GM12891 (cell line): Measurements from ENCODE around the gene PCNX1.
"Not testable (repeated sequence)": the region's sequence is repeated elsewhere in the genome, so short reads cannot be mapped to it uniquely, and the experiment has no call there.

Experiments
- DNase-seq: peaks from one replicate; pipeline ENCODE4 v3.0.0; 2011; ENCODE audit warnings: low spot score; ENCODE audit not compliant: insufficient read length
- FAIRE-seq: peaks from 2 replicates; lab custom pipeline; 2011; peaks lifted over from hg19 to GRCh38; lab: Jason Lieb, UNC
- PAX5 ChIP-seq: IDR thresholded peaks from 2 replicates; pipeline ENCODE4 v1.6.1; 2011; ENCODE audit warnings: low read length, moderate library complexity, mild to moderate bottlenecking; ENCODE audit not compliant: insufficient read depth, severe bottlenecking
- POLR2A ChIP-seq: IDR thresholded peaks from 2 replicates; pipeline ENCODE4 v1.6.1; 2011; ENCODE audit warnings: low read depth, low read length, control low read depth
- POLR2AphosphoS5 ChIP-seq: IDR thresholded peaks from 2 replicates; pipeline ENCODE4 v1.6.1; 2011; ENCODE audit warnings: low read depth, low read length, control low read depth
- POU2F2 ChIP-seq: IDR thresholded peaks from 2 replicates; pipeline ENCODE4 v1.6.1; 2011; ENCODE audit warnings: low read depth, mild to moderate bottlenecking, control low read depth, low read length, moderate library complexity
- SPI1 ChIP-seq: IDR thresholded peaks from 2 replicates; pipeline ENCODE4 v1.6.1; 2011; ENCODE audit warnings: low read depth, low read length, control low read depth
- TAF1 ChIP-seq: IDR thresholded peaks from 2 replicates; pipeline ENCODE4 v1.6.1; 2011; ENCODE audit warnings: low read depth, low read length, control low read depth

Gene PCNX1

GRCh38 chr14:70879448-70879847 lies 27.8 kb upstream of the PCNX1 start:
- FAIRE-seq (no peak), DNase-seq (no peak)
- no peak for TF ChIP-seq POLR2AphosphoS5
- no peak for TF ChIP-seq SPI1
- TF ChIP-seq POU2F2, result no peak
- TF ChIP-seq POLR2A, result no peak
- TF ChIP-seq TAF1, result no peak
- TF ChIP-seq PAX5, result no peak

- not testable (repeated sequence) for FAIRE-seq, DNase-seq
Observed at GRCh38 chr14:70880888-70881287, 26.4 kb upstream of the PCNX1 start.

- DNase-seq (peak; percentile 44), FAIRE-seq (peak; percentile 97)
- TF ChIP-seq SPI1, result peak; percentile 75
- peak; percentile 61 for TF ChIP-seq POU2F2
- TF ChIP-seq POLR2AphosphoS5, result no peak
Observed at GRCh38 chr14:70881549-70882177, 25.6 kb upstream of the PCNX1 start.

GRCh38 chr14:70882776-70883492 lies 24.3 kb upstream of the PCNX1 start:
- TF ChIP-seq SPI1 (peak; percentile 58), PAX5 (no peak)
- DNase-seq (no peak), FAIRE-seq (no peak)

- TF ChIP-seq SPI1, result 0 out of 2 replicates have a peak, but pooled peaks have one; percentile 32
- TF ChIP-seq POLR2AphosphoS5, result no peak
- DNase-seq, result no peak
- peak; percentile 84 for FAIRE-seq
Observed at GRCh38 chr14:70884595-70885342, 22.5 kb upstream of the PCNX1 start.

GRCh38 chr14:70885343-70886022 lies 21.8 kb upstream of the PCNX1 start:
- DNase-seq, result no peak
- no peak for TF ChIP-seq POLR2A
- TF ChIP-seq POU2F2, result no peak
- TF ChIP-seq PAX5, result no peak
- peak; percentile 50 for FAIRE-seq

GRCh38 chr14:70886421-70887206 lies 20.6 kb upstream of the PCNX1 start:
- DNase-seq, result no peak
- FAIRE-seq, result peak; percentile 86
- TF ChIP-seq POLR2A (peak; percentile 34; the same call in 1 of the 2 replicates), SPI1 (peak; percentile 80), POLR2AphosphoS5 (no peak; the same call in 1 of the 2 replicates), TAF1 (no peak), POU2F2 (peak; percentile 50; the same call in 1 of the 2 replicates)

GRCh38 chr14:70887207-70887681 lies 20.0 kb upstream of the PCNX1 start:
- peak; percentile 86 for TF ChIP-seq SPI1
- TF ChIP-seq POU2F2, result no peak
- TF ChIP-seq PAX5, result no peak
- no peak for TF ChIP-seq TAF1
- TF ChIP-seq POLR2AphosphoS5, result no peak
- no peak for DNase-seq
- no peak for FAIRE-seq

GRCh38 chr14:70887737-70888499 lies 19.3 kb upstream of the PCNX1 start:
- DNase-seq, result no peak

More at GRCh38 chr14:70887737-70888499, 19.3 kb upstream of the PCNX1 start:
- TF ChIP-seq SPI1 (no peak), POLR2AphosphoS5 (no peak), POLR2A (no peak), TAF1 (no peak), PAX5 (no peak), POU2F2 (no peak)
- no peak for FAIRE-seq
